VCaP (cell line): ENCODE results near the gene CBX3.
"Not testable (repeated sequence)": the region's sequence is repeated elsewhere in the genome, so short reads cannot be mapped to it uniquely, and the experiment has no call there.

ENCODE experiments used
- H3K27ac ChIP-seq: fragments of 450-650 bp; 2 replicates; pipeline ENCODE4 v1.5.1; 2017
- TF ChIP-seq, protein P1 (sequence below): fragments of 450-650 bp; conservative IDR thresholded peaks from 2 replicates; pipeline ENCODE4 v1.5.1; 2017; ENCODE audit warnings: mild to moderate bottlenecking, moderate library complexity

The CBX3 gene

DNA sequence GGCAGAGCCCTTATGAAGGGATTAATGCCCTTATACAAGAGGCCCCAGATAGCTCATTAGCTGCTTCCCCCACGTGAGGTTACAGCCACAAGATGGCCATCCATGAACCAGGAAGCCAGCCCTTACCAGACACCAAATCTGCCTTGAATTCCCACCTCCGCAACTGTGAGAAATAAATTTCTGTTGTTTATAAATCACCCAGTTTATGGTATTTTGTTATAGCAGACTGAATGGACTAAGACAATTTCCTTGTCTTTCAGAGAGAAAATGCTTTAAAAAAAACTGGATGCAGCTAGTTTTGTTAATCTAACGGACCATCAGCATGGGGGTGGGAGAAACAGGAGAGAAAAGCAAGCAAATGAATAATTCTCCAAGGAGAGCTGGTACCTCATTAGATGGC is 36.5 kb downstream of the CBX3 start:
- TF ChIP-seq, protein P1, sequence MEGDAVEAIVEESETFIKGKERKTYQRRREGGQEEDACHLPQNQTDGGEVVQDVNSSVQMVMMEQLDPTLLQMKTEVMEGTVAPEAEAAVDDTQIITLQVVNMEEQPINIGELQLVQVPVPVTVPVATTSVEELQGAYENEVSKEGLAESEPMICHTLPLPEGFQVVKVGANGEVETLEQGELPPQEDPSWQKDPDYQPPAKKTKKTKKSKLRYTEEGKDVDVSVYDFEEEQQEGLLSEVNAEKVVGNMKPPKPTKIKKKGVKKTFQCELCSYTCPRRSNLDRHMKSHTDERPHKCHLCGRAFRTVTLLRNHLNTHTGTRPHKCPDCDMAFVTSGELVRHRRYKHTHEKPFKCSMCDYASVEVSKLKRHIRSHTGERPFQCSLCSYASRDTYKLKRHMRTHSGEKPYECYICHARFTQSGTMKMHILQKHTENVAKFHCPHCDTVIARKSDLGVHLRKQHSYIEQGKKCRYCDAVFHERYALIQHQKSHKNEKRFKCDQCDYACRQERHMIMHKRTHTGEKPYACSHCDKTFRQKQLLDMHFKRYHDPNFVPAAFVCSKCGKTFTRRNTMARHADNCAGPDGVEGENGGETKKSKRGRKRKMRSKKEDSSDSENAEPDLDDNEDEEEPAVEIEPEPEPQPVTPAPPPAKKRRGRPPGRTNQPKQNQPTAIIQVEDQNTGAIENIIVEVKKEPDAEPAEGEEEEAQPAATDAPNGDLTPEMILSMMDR, result no peak
- H3K27ac ChIP-seq, result no peak overlapping the region

DNA sequence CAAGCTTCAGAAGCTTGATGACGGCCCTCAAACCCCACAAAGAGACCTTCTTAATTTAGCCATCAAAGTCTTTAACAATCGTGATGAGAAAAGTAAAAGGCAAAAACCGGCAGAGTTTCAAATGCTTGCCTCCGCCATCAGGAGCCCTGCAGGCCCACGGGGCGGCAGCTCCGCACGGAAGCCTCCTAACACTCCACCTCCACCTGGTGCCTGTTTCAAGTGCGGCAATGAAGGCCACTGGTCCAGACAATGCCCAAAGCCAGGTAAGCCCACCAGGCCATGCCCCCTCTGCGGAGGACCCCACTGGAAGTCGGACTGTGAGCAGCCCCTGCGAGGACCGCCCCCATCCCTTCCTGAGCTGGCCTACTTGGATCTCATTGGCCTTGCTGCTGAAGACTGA is 43.6 kb downstream of the CBX3 start:
- TF ChIP-seq, protein P1, result no peak
- H3K27ac ChIP-seq, result no peak overlapping the region

DNA sequence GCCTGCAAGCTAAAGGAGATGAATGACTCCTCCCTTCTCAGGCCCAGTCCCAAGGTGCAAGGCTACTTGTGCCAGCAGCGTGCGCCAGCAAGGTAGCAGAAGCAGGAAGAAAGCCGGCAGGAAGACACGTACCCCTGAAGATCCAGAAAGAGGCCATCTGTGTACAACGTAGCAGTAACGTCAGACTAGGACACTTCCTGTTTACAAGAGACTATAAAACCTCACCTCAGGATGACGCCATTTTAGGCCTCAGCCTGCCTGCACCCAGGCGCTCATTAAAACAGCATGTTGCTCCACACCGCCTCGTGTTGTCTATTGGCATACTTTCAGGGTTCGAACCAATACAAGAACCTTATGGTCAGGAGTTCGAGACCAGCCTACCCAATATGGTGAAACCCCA is 48.7 kb downstream of the CBX3 start:
- no peak overlapping the region for H3K27ac ChIP-seq
- TF ChIP-seq, protein P1, result no peak

DNA sequence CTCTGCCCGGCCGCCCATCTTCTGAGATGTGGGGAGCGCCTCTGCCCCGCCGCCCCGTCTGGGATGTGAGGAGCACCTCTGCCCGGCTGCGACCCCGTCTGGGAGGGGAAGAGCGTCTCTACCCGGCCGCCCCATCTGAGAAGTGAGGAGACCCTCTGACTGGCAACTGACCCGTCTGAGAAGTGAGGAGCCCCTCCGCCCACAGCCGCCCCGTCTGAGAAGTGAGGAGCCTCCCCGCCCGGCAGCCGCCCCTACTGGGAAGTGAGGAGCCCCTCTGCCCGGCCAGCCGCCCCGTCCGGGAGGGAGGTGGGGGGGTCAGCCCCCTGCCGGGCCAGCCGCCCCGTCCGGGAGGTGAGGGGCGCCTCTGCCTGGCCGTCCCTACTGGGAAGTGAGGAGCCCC is 60.3 kb downstream of the CBX3 start:
- H3K27ac ChIP-seq, result not testable (repeated sequence)
